H9 (cell line): Measurements from ENCODE around the gene ERCC2. TPM values are rescaled to one million over a fixed set of nuclear protein-coding genes. Genes with fewer than 3 reads are reported as not detected.

Experiments used
- DNase-seq: peaks from one replicate; pipeline ENCODE4 v3.0.0-alpha.2; 2017
- H2AFZ ChIP-seq: one replicate; pipeline ENCODE4 v1.6.1; 2013; ENCODE audit warnings: mild to moderate bottlenecking, low read length, control low read depth, moderate library complexity
- H2AK5ac ChIP-seq: 2 replicates; pipeline ENCODE4 v1.6.1; 2013; ENCODE audit warnings: low read length, control low read depth, mixed read lengths; ENCODE audit not compliant: insufficient read length
- H2BK120ac ChIP-seq: one replicate; pipeline ENCODE4 v1.6.1; 2013; ENCODE audit warnings: low read depth, mild to moderate bottlenecking, low read length, control low read depth, inconsistent platforms; ENCODE audit not compliant: poor library complexity, severe bottlenecking
- H2BK12ac ChIP-seq: 2 replicates; pipeline ENCODE4 v1.6.1; 2013; ENCODE audit warnings: low read length, control low read depth, mixed read lengths, low read depth; ENCODE audit not compliant: insufficient read length
- H2BK15ac ChIP-seq: 2 replicates; pipeline ENCODE4 v1.6.1; 2013; ENCODE audit warnings: low read depth, low read length, control low read depth
- H2BK20ac ChIP-seq: one replicate; pipeline ENCODE4 v1.6.1; 2013; ENCODE audit warnings: low read depth, mild to moderate bottlenecking, low read length, control low read depth, inconsistent platforms; ENCODE audit not compliant: poor library complexity, severe bottlenecking
- H2BK5ac ChIP-seq: 2 replicates; pipeline ENCODE4 v1.6.1; 2013; ENCODE audit warnings: low read length, control low read depth, mixed read lengths; ENCODE audit not compliant: insufficient read length
- H3K14ac ChIP-seq: 2 replicates; pipeline ENCODE4 v1.6.1; 2013; ENCODE audit warnings: low read length, control low read depth; ENCODE audit not compliant: insufficient read depth
- H3K18ac ChIP-seq: 2 replicates; pipeline ENCODE4 v1.6.1; 2013; ENCODE audit warnings: low read depth, mild to moderate bottlenecking, mixed read lengths, low read length, control low read depth; ENCODE audit not compliant: insufficient read length
- H3K23ac ChIP-seq: 2 replicates; pipeline ENCODE4 v1.6.1; 2013; ENCODE audit warnings: low read length, control low read depth, mixed read lengths, low read depth; ENCODE audit not compliant: insufficient read length
- H3K23me2 ChIP-seq: 2 replicates; pipeline ENCODE4 v1.6.1; 2013; ENCODE audit warnings: low read depth, mild to moderate bottlenecking, mixed read lengths, low read length, control low read depth; ENCODE audit not compliant: insufficient read length, poor library complexity, severe bottlenecking
- H3K27ac ChIP-seq: 2 replicates; pipeline ENCODE4 v1.5.1; 2013; ENCODE audit warnings: low read length, control low read depth, mixed read lengths, low read depth; ENCODE audit not compliant: insufficient read length
- H3K27me3 ChIP-seq: 2 replicates; pipeline ENCODE4 v1.6.1; 2013; ENCODE audit warnings: low read length, control low read depth, inconsistent platforms; ENCODE audit not compliant: insufficient read depth
- H3K4ac ChIP-seq: 2 replicates; pipeline ENCODE4 v1.6.1; 2013; ENCODE audit warnings: low read depth, mild to moderate bottlenecking, control low read depth, inconsistent platforms, low read length, moderate library complexity
- H3K4me1 ChIP-seq: 2 replicates; pipeline ENCODE4 v1.6.1; 2013; ENCODE audit warnings: low read length, control low read depth, inconsistent platforms; ENCODE audit not compliant: insufficient read depth
- H3K4me2 ChIP-seq: 2 replicates; pipeline ENCODE4 v1.6.1; 2013; ENCODE audit warnings: low read length, control low read depth, mixed read lengths; ENCODE audit not compliant: insufficient read length, insufficient read depth
- H3K56ac ChIP-seq: 2 replicates; pipeline ENCODE4 v1.6.1; 2013; ENCODE audit warnings: low read depth, mild to moderate bottlenecking, mixed read lengths, low read length, control low read depth; ENCODE audit not compliant: insufficient read length
- H3K79me1 ChIP-seq: 2 replicates; pipeline ENCODE4 v1.6.1; 2013; ENCODE audit warnings: low read depth, mild to moderate bottlenecking, moderate library complexity, low read length, control low read depth, inconsistent platforms; ENCODE audit not compliant: insufficient read depth, poor library complexity, severe bottlenecking
- H3K79me2 ChIP-seq: 2 replicates; pipeline ENCODE4 v1.6.1; 2013; ENCODE audit warnings: low read length, control low read depth, inconsistent platforms; ENCODE audit not compliant: insufficient read depth
- H3K9ac ChIP-seq: 2 replicates; pipeline ENCODE4 v1.6.1; 2013; ENCODE audit warnings: low read length, control low read depth, mixed read lengths; ENCODE audit not compliant: insufficient read length; ENCODE audit errors: extremely low read depth
- H3K9me3 ChIP-seq: one replicate; pipeline ENCODE4 v1.6.1; 2013; ENCODE audit warnings: low read depth, low read length, inconsistent platforms; ENCODE audit not compliant: control insufficient read depth
- H3T11ph ChIP-seq: one replicate; pipeline ENCODE4 v1.6.1; 2013; ENCODE audit warnings: mild to moderate bottlenecking, low read length, control low read depth, inconsistent platforms
- H4K20me1 ChIP-seq: one replicate; pipeline ENCODE4 v1.6.1; 2013; ENCODE audit not compliant: control insufficient read depth, insufficient read length, insufficient read depth
- H4K5ac ChIP-seq: 2 replicates; pipeline ENCODE4 v1.6.1; 2013; ENCODE audit warnings: low read depth, mild to moderate bottlenecking, mixed read lengths, low read length, control low read depth; ENCODE audit not compliant: insufficient read length
- H4K8ac ChIP-seq: replicated peaks from 2 replicates; pipeline ENCODE4 v1.6.1; 2013; ENCODE audit warnings: low read length, control low read depth, mixed read lengths, low read depth; ENCODE audit not compliant: insufficient read length
- H4K91ac ChIP-seq: 2 replicates; pipeline ENCODE4 v1.6.1; 2013; ENCODE audit warnings: low read depth, mild to moderate bottlenecking, moderate library complexity, mixed read lengths, low read length, control low read depth; ENCODE audit not compliant: insufficient read length
- H3K27ac Mint-ChIP-seq, 3 experiments: 2 replicates in 2 of 3; 3 replicates in 1 of 3; pipeline ENCODE4 v1.8.0; 2020 to 2021; ENCODE audit warnings: mixed read lengths in 3 of 3, mild to moderate bottlenecking in 1 of 3, moderate library complexity in 1 of 3
- H3K27me3 Mint-ChIP-seq: 2 replicates; pipeline ENCODE4 v1.8.0; 2021; ENCODE audit warnings: low read depth, mild to moderate bottlenecking, moderate library complexity, mixed read lengths
- H3K36me3 Mint-ChIP-seq, 3 experiments: 2 replicates in 2 of 3; 3 replicates in 1 of 3; pipeline ENCODE4 v1.8.0; 2020 to 2021; ENCODE audit warnings: low read depth in 3 of 3, mixed read lengths in 3 of 3; ENCODE audit not compliant: insufficient read depth in 1 of 3
- H3K4me1 Mint-ChIP-seq, 2 experiments: 2 replicates each; pipeline ENCODE4 v1.8.0; 2020; ENCODE audit warnings: mixed read lengths in 2 of 2
- H3K4me3 Mint-ChIP-seq, 2 experiments: 2 replicates in 1 of 2; 3 replicates in 1 of 2; pipeline ENCODE4 v1.8.0; 2020 to 2021; ENCODE audit warnings: mild to moderate bottlenecking in 2 of 2, mixed read lengths in 2 of 2, moderate library complexity in 1 of 2
- H3K9me3 Mint-ChIP-seq, 2 experiments: 2 replicates in 1 of 2; 3 replicates in 1 of 2; pipeline ENCODE4 v1.8.0; 2020; ENCODE audit warnings: mild to moderate bottlenecking in 2 of 2, mixed read lengths in 2 of 2, moderate library complexity in 1 of 2
- CTCF ChIP-seq: fragments of 200-600 bp; sonication (generic); conservative IDR thresholded peaks from 3 replicates; pipeline ENCODE4 v1.8.0; 2021; ENCODE audit warnings: antibody characterized with exemption, mild to moderate bottlenecking
- WGBS: extraction: QIAGEN DNeasy Blood & Tissue Kit; methylation state at CpG from one replicate; pipeline ENCODE4 v1.1.7; 2013; ENCODE audit warnings: missing lambda C conversion rate, low lambda C conversion rate, mixed read lengths; ENCODE audit not compliant: insufficient read length; ENCODE audit errors: extremely low coverage; 5-methylcytosine and 5-hydroxymethylcytosine counted together
- total RNA-seq: library from RNA; stranded (reverse); gene quantifications from 2 replicates; pipeline ENCODE4 v1.2.1, GENCODE V29; 2021

The ERCC2 gene
- total RNA-seq, 1 experiment from 2014 or later, result 98.7 TPM

- Histone ChIP-seq H2BK12ac (no peak overlapping the region), H3K9ac (no peak overlapping the region), H3K4me1 (no peaks in the 10 kb centered on the region), H3K23ac (no peak overlapping the region), H4K20me1 (no peaks in the 10 kb centered on the region), H2BK15ac (no peak overlapping the region), H3K18ac (no peak overlapping the region), H3K27me3 (no peaks in the 10 kb centered on the region), H3K9me3 (no peaks in the 10 kb centered on the region), H2BK20ac (no peak overlapping the region), H4K91ac (no peak overlapping the region), H3K27ac (no peak overlapping the region), H2AK5ac (no peak overlapping the region), H3K4me2 (no peak overlapping the region), H3K79me2 (no peaks in the 10 kb centered on the region), H2AFZ (no peak overlapping the region), H3K14ac (no peak overlapping the region), H4K5ac (no peak overlapping the region), H2BK120ac (no peak overlapping the region), H3T11ph (no peak overlapping the region), H3K23me2 (no peaks in the 10 kb centered on the region), H2BK5ac (no peak overlapping the region), H4K8ac (no peak overlapping the region), H3K4ac (no peak overlapping the region), H3K79me1 (no peaks in the 10 kb centered on the region), H3K56ac (no peak overlapping the region)
- DNase-seq, result no peak
- TF ChIP-seq CTCF, result no peak
- Mint-ChIP-seq H3K36me3 (peaks cover 39 to 69% (median 64%) of the 10 kb centered on the region in 3 experiments), H3K9me3 (no peaks in the 10 kb centered on the region), H3K27ac (no peak overlapping the region), H3K4me3 (no peak overlapping the region), H3K4me1 (no peaks in the 10 kb centered on the region), H3K27me3 (no peaks in the 10 kb centered on the region; the same call in 1 of the 2 replicates)
- no CpG with 5 or more reads among the region's 16 CpGs for WGBS
Observed at GRCh38 chr19:45362291-45362690, 8.1 kb downstream of the ERCC2 start.
